ENCODE results near the gene MTA3.

MTA3 gene

GRCh38 chr2:42545023-42545721 lies 23.3 kb upstream of the MTA3 start:
- no peaks in the 10 kb centered on the region for H4K20me1 ChIP-seq (ENCODE audit: control insufficient read depth, insufficient read depth, low read depth, low read length)
- H3K4me3 ChIP-seq (ENCODE audit: low read length) = no peak overlapping the region
- H3K4me1 ChIP-seq (ENCODE audit: control insufficient read depth, low read length) = peaks cover 22% of the 10 kb centered on the region
- H3K4me2 ChIP-seq (ENCODE audit: low read length) = no peak overlapping the region
- TF ChIP-seq EZH2phosphoT487 (IDR thresholded peaks at IDR 0.05; ENCODE audit: borderline replicate concordance, low read length) = no peak
- no peak for TF ChIP-seq CTCF (IDR thresholded peaks at IDR 0.05; ENCODE audit: low read depth, low read length, poor library complexity, severe bottlenecking)
- H3K79me2 ChIP-seq (ENCODE audit: control insufficient read depth, low read length) = no peaks in the 10 kb centered on the region
- peaks cover 2% of the 10 kb centered on the region; the same call in 1 of the 2 replicates for H3F3A ChIP-seq (ENCODE audit: control insufficient read depth, insufficient read depth)
- no peaks in the 10 kb centered on the region for H3K36me3 ChIP-seq (ENCODE audit: control insufficient read depth, low read length)
- no peaks in the 10 kb centered on the region for H3K9me3 ChIP-seq (ENCODE audit: control insufficient read depth, insufficient read depth, low read length)
- no peaks in the 10 kb centered on the region for H3K9me2 ChIP-seq (replicated peaks; ENCODE audit: control insufficient read depth, low read length)
- no peak overlapping the region for H3K27ac ChIP-seq (ENCODE audit: low read depth, low read length)
- no peaks in the 10 kb centered on the region for H3K27me3 ChIP-seq (ENCODE audit: control insufficient read depth, low read length)

- no peak overlapping the region for H3K4me3 ChIP-seq (ENCODE audit: low read length)
- TF ChIP-seq EZH2phosphoT487 (IDR thresholded peaks at IDR 0.05; ENCODE audit: borderline replicate concordance, low read length) = no peak
- no peak for TF ChIP-seq CTCF (IDR thresholded peaks at IDR 0.05; ENCODE audit: low read depth, low read length, poor library complexity, severe bottlenecking)
- no peak overlapping the region for H3K27ac ChIP-seq (ENCODE audit: low read depth, low read length)
These were observed 22.5 kb upstream of the MTA3 start for GRCh38 chr2:42545841-42546390.

GRCh38 chr2:42547014-42547413 lies 21.4 kb upstream of the MTA3 start:
- Histone ChIP-seq H3K79me2 (ENCODE audit: control insufficient read depth, low read length) (no peaks in the 10 kb centered on the region), H3K4me3 (ENCODE audit: low read length) (peak overlapping the region; percentile 32), H3K4me1 (ENCODE audit: control insufficient read depth, low read length) (peaks cover 22% of the 10 kb centered on the region), H3K36me3 (ENCODE audit: control insufficient read depth, low read length) (no peaks in the 10 kb centered on the region), H3K27ac (ENCODE audit: low read depth, low read length) (peak overlapping the region; percentile 43), H3K9me3 (ENCODE audit: control insufficient read depth, insufficient read depth, low read length) (no peaks in the 10 kb centered on the region), H3K9me2 (replicated peaks; ENCODE audit: control insufficient read depth, low read length) (no peaks in the 10 kb centered on the region), H3K4me2 (ENCODE audit: low read length) (peak overlapping the region; percentile 61), H3K27me3 (ENCODE audit: control insufficient read depth, low read length) (no peaks in the 10 kb centered on the region), H3F3A (ENCODE audit: control insufficient read depth, insufficient read depth) (peaks cover 2% of the 10 kb centered on the region; the same call in 1 of the 2 replicates), H4K20me1 (ENCODE audit: control insufficient read depth, insufficient read depth, low read depth, low read length) (no peaks in the 10 kb centered on the region)
- TF ChIP-seq CTCF (IDR thresholded peaks at IDR 0.05; ENCODE audit: low read depth, low read length, poor library complexity, severe bottlenecking) (no peak), EZH2phosphoT487 (IDR thresholded peaks at IDR 0.05; ENCODE audit: borderline replicate concordance, low read length) (no peak)

More at GRCh38 chr2:42545841-42546390, 22.5 kb upstream of the MTA3 start:
- no peak overlapping the region; the same call in 1 of the 2 replicates for H3K4me2 ChIP-seq (ENCODE audit: low read length)
- H3F3A ChIP-seq (ENCODE audit: control insufficient read depth, insufficient read depth) = peaks cover 2% of the 10 kb centered on the region; the same call in 1 of the 2 replicates
- no peaks in the 10 kb centered on the region for H3K79me2 ChIP-seq (ENCODE audit: control insufficient read depth, low read length)
- H3K9me2 ChIP-seq (replicated peaks; ENCODE audit: control insufficient read depth, low read length) = no peaks in the 10 kb centered on the region
- no peaks in the 10 kb centered on the region for H3K36me3 ChIP-seq (ENCODE audit: control insufficient read depth, low read length)
- no peaks in the 10 kb centered on the region for H4K20me1 ChIP-seq (ENCODE audit: control insufficient read depth, insufficient read depth, low read depth, low read length)
- H3K9me3 ChIP-seq (ENCODE audit: control insufficient read depth, insufficient read depth, low read length) = no peaks in the 10 kb centered on the region
- H3K4me1 ChIP-seq (ENCODE audit: control insufficient read depth, low read length) = peaks cover 22% of the 10 kb centered on the region
- no peaks in the 10 kb centered on the region for H3K27me3 ChIP-seq (ENCODE audit: control insufficient read depth, low read length)

All from DOHH2 (cell line).